Transverse colon (tissue), 4 donors: ENCODE measurements around the gene ECHS1. TPM values are rescaled to one million over a fixed set of nuclear protein-coding genes. Genes with fewer than 3 reads are reported as not detected.

Experiments used
- DNase-seq: peaks from one replicate; pipeline ENCODE4 v3.0.0-alpha.2; 2019
- H3K27ac ChIP-seq, 4 donors: fragments of 200-600 bp; sonication (generic); 2 replicates each; pipeline ENCODE4 v1.5.1; 2016 to 2018; ENCODE audit warnings: inconsistent platforms in 4 of 4
- H3K27me3 ChIP-seq: fragments of 200-600 bp; sonication (generic); 2 replicates; pipeline ENCODE4 v1.5.1; 2017; ENCODE audit warnings: inconsistent platforms
- H3K36me3 ChIP-seq, 4 donors: fragments of 200-600 bp; sonication (generic); 2 replicates each; pipeline ENCODE4 v1.5.1; 2017 to 2019; ENCODE audit warnings: inconsistent platforms in 4 of 4
- H3K4me1 ChIP-seq, 4 donors: fragments of 200-600 bp; sonication (generic); 2 replicates each; pipeline ENCODE4 v1.5.1; 2017 to 2020; ENCODE audit warnings: inconsistent platforms in 4 of 4
- H3K4me3 ChIP-seq, 4 donors: fragments of 200-600 bp; sonication (generic); 1 replicate in 1 of 4; 2 replicates in 3 of 4; pipeline versions ENCODE4 v1.5.1 to v1.6.1; 2017 to 2019; ENCODE audit warnings: inconsistent platforms in 4 of 4
- H3K9me3 ChIP-seq, 2 donors: fragments of 200-600 bp; sonication (generic); 2 replicates each; pipeline ENCODE4 v1.5.1; 2017 to 2019; ENCODE audit warnings: inconsistent platforms in 2 of 2
- EP300 ChIP-seq: sonication (generic); formaldehyde crosslinking; IDR thresholded peaks from one replicate; pipeline ENCODE4 v1.6.1; 2017; ENCODE audit warnings: antibody characterized with exemption, low read depth
- POLR2A ChIP-seq: fragments of 450-650 bp; IDR thresholded peaks from one replicate; pipeline ENCODE4 v1.6.1; 2016; ENCODE audit warnings: antibody characterized with exemption, mild to moderate bottlenecking, moderate library complexity
- POLR2AphosphoS5 ChIP-seq, 3 donors: sonication (generic); formaldehyde crosslinking; IDR thresholded peaks; one replicate each; pipeline ENCODE4 v1.6.1; 2016; ENCODE audit warnings: antibody characterized with exemption in 3 of 3
- WGBS, 2 donors: methylation state at CpG; one replicate each; pipeline ENCODE4 v1.1.5; 2018; ENCODE audit warnings: low coverage in 1 of 2; 5-methylcytosine and 5-hydroxymethylcytosine counted together
- in situ Hi-C, 4 donors: fragments of 200-750 bp; cut with MboI; loops; one replicate each; pipeline versions ENCODE4 v1.15.0 to v1.15.1; 2017; ENCODE audit warnings: low sequenced_read_pairs in 3 of 4, low pct_ligation_motif_present in 1 of 4, low pct_unique_long_range_greater_than_20kb in 1 of 4
- intact Hi-C: fragments of 100-400 bp; cut with DNase I; formaldehyde crosslinking; loops from one replicate; pipeline ENCODE4 v1.15.1; 2023; ENCODE audit warnings: low total_unique reads
- total RNA-seq, 4 donors: library from RNA; depleted of rRNA; stranded (reverse); fragments of >200 nt; gene quantifications; one replicate each; pipeline ENCODE4 v1.1.0, GENCODE V29; 2016
- TF ChIP-seq, protein P1 (sequence below), 5 experiments: fragments of 200-600 bp in 3 of 5; fragments of 450-650 bp in 2 of 5; sonication (generic) in 3 of 5; IDR thresholded peaks; 1 replicate in 2 of 5; 2 replicates in 3 of 5; pipeline ENCODE4 v1.5.1; 2016 to 2017; ENCODE audit warnings: antibody characterized with exemption in 5 of 5, inconsistent platforms in 3 of 5, mild to moderate bottlenecking in 2 of 5, moderate library complexity in 1 of 5

ECHS1 gene
- total RNA-seq, 4 donors from 2014 or later = 48.3 to 165 (median 120) TPM

DNA sequence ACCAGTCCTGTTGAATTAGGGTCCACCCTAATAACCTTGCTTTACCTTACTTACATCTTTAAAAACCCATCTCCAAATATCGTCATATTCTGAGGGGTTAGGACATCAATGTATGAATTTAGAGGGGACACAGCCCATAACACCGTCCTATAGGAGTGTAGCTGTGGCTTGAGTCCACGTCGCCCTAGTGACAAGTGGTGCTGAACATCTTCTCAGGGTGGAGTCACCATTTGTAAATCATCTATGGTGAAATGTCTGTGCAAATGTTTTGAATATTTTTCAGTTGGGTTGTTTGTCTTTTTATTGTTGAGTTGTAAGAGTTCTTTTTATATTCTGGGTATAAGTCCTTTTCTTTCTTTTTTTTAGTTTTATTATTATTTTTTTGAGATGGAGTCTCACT lies 31.2 kb downstream of the ECHS1 start:
- H3K36me3 ChIP-seq = no peaks in the 10 kb centered on the region
- intact Hi-C loops = no loop called here
- H3K4me3 ChIP-seq = no peak overlapping the region
- H3K27me3 ChIP-seq = peaks cover 47% of the 10 kb centered on the region
- DNase-seq = no peak
- H3K4me1 ChIP-seq = peaks cover 2 to 4% (median 3%) of the 10 kb centered on the region in 4 donors
- TF ChIP-seq, protein P1, sequence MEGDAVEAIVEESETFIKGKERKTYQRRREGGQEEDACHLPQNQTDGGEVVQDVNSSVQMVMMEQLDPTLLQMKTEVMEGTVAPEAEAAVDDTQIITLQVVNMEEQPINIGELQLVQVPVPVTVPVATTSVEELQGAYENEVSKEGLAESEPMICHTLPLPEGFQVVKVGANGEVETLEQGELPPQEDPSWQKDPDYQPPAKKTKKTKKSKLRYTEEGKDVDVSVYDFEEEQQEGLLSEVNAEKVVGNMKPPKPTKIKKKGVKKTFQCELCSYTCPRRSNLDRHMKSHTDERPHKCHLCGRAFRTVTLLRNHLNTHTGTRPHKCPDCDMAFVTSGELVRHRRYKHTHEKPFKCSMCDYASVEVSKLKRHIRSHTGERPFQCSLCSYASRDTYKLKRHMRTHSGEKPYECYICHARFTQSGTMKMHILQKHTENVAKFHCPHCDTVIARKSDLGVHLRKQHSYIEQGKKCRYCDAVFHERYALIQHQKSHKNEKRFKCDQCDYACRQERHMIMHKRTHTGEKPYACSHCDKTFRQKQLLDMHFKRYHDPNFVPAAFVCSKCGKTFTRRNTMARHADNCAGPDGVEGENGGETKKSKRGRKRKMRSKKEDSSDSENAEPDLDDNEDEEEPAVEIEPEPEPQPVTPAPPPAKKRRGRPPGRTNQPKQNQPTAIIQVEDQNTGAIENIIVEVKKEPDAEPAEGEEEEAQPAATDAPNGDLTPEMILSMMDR (IDR thresholded peaks at IDR 0.05) = no peak
- no peak for TF ChIP-seq POLR2A
- in situ Hi-C loops = no loop called here
- H3K27ac ChIP-seq = no peak overlapping the region
- no peaks in the 10 kb centered on the region for H3K9me3 ChIP-seq
- WGBS, 2 donors = 87 to 100% methylated on average over 1 to 4 of the region's 4 CpGs

DNA sequence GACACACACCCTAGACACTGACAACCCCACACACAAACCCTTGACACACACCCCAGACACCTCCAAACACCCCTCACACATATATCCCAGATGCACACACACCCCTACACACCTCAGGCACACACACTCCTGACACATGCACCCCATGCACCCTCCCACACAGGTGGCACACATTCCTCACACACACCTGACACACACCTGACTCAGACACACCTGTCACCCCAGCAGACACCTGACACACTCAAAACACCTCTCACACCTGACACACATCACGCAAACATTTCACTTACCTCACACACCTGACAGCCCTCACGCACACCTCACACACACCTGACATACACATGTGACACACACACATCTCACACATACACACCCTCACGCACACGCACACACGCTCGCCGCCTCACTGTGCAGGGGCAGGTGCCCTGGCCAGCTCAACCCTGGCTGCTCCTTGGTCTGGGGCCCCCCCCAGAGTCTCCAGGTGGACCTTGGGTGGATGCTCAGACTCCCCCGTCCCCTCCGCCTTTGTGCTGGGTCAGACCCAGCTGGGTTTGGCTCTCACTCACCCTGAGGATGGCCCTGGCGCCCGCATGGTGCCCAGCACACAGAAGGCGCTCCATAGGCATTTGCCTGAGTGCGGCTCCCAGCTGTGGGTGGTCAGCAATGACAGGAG lies 33.3 kb downstream of the ECHS1 start:
- Histone ChIP-seq H3K4me3 (no peak overlapping the region), H3K27ac (no peak overlapping the region), H3K27me3 (peaks cover 53% of the 10 kb centered on the region), H3K9me3 (no peaks in the 10 kb centered on the region), H3K36me3 (no peaks in the 10 kb centered on the region), H3K4me1 (peaks cover 14 to 20% (median 19%) of the 10 kb centered on the region in 4 donors)
- intact Hi-C loops = no loop called here
- no peak for DNase-seq
- WGBS, 2 donors = 76 to 89% methylated on average over 2 to 13 of the region's 13 CpGs
- in situ Hi-C loops = no loop called here
- TF ChIP-seq EP300 (no peak), POLR2A (no peak), POLR2AphosphoS5 (IDR thresholded peaks at IDR 0.05) (no peak)
- TF ChIP-seq, protein P1 (IDR thresholded peaks at IDR 0.05) = no peak

DNA sequence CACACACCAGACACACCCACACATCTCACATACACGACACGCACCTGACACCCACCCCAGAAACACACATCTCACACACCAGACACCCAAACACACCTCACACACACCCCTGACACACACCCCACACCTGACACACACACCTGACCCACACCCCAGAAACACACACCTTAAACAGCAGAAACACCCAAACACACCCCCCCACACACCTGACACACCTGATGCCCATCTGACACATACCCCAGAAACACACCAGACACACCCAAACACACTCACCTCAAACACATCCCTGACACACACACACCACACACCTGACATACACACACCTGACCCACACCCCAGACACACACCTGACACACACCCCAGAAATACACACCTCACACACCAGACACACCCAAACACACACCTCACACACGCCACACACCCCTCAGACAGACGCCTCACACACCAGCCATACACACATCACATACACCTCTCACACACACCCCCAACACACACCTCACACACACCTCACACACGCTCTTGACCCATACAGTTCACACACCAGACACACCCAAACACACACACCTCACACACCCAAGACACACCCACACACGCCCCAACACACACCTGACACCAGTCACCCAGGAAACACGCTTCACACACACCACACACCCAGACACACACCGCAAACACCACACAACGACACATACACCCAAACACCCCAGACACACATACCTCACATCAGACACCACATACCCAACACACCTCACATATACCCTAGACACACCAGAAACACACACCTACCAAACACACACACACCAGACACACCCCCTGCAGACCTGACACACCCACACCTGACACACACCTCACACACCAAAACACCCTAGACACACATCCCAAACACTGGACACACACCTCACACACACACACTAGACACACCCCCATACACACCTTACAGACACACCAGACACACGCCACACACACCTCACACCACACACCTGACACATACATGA lies 34.8 kb downstream of the ECHS1 start:
- TF ChIP-seq POLR2AphosphoS5 (IDR thresholded peaks at IDR 0.05) = no peak
- TF ChIP-seq, protein P1 (IDR thresholded peaks at IDR 0.05) = no peak
- TF ChIP-seq POLR2A = no peak
- no peak for TF ChIP-seq EP300
- no peak for DNase-seq
- Histone ChIP-seq H3K27me3 (peaks cover 50% of the 10 kb centered on the region), H3K36me3 (no peaks in the 10 kb centered on the region), H3K9me3 (no peaks in the 10 kb centered on the region), H3K27ac (no peak overlapping the region), H3K4me1 (peaks cover 14 to 21% (median 20%) of the 10 kb centered on the region in 4 donors), H3K4me3 (no peak overlapping the region)
- intact Hi-C loops (no loop called here), in situ Hi-C loops (no loop called here)
- WGBS, 2 donors = 70 to 71% methylated on average over 5 to 10 of the region's 10 CpGs

DNA sequence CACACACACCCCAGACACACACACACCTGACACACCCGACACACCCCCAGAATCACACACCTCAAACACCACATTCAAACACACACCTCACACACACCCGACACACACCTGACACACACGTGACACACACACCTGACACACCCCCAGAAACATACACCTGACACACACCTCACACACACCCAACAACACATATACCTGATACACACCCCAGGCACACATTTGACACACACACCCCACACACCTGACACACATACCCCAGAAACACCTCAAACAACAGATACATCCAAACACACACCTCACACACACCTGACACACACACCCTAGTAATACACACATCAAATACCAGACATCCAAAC lies 35.8 kb downstream of the ECHS1 start:
- TF ChIP-seq, protein P1 (IDR thresholded peaks at IDR 0.05) = no peak
- TF ChIP-seq POLR2AphosphoS5 (IDR thresholded peaks at IDR 0.05) (no peak), POLR2A (no peak), EP300 (no peak)
- H3K9me3 ChIP-seq = no peaks in the 10 kb centered on the region
- H3K27me3 ChIP-seq = peaks cover 54% of the 10 kb centered on the region
- no peak overlapping the region for H3K4me3 ChIP-seq
- DNase-seq = no peak
- H3K36me3 ChIP-seq = no peaks in the 10 kb centered on the region
- H3K4me1 ChIP-seq = peaks cover 14 to 21% (median 20%) of the 10 kb centered on the region in 4 donors
- in situ Hi-C loops (no loop called here), intact Hi-C loops (no loop called here)
- WGBS, 2 donors = 59% methylated on average over 3 of the region's 3 CpGs; no CpG with 5 or more reads in 1 of the 2 donors
- H3K27ac ChIP-seq = no peak overlapping the region
